ENCODE results near the gene CAND2.
"Not testable (repeated sequence)": the region's sequence is repeated elsewhere in the genome, so short reads cannot be mapped to it uniquely, and the experiment has no call there.

The CAND2 gene

GRCh38 chr3:12771236-12771635, 25.2 kb upstream of the CAND2 start:
- no peak for DNase-seq (ENCODE audit: low spot score)

GRCh38 chr3:12772462-12772861, 24.0 kb upstream of the CAND2 start:
- no peak for DNase-seq (ENCODE audit: low spot score)

- DNase-seq (ENCODE audit: low spot score) = no peak
Measured at GRCh38 chr3:12773030-12773709, 23.3 kb upstream of the CAND2 start.

DNA sequence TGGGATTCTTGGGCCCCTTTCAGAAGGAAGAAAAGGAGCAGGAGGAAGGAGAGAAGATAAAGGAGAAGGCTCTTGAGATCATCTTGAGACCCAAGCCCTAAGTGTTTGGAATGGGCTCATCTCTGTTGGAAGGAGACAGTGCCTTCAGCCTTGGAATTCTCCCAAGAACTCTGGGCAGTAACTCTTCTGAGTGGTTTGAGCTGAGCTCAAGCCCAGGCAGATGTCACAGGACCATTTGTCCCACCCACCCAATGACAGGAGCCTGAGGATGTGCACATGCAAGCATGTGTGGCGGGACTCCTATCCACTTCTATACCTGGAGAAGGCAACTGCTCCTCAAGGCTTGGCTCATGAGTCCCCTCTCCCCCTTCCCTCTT, 22.8 kb upstream of the CAND2 start:
- DNase-seq (ENCODE audit: low spot score) = no peak

- DNase-seq (ENCODE audit: low spot score) = no peak
Measured at GRCh38 chr3:12774619-12775018, 21.9 kb upstream of the CAND2 start.

- DNase-seq (ENCODE audit: low spot score) = no peak
Measured at GRCh38 chr3:12775226-12775625, 21.3 kb upstream of the CAND2 start.

GRCh38 chr3:12775970-12776369, 20.5 kb upstream of the CAND2 start:
- not testable (repeated sequence) for DNase-seq (ENCODE audit: low spot score)

GRCh38 chr3:12777171-12777570, 19.3 kb upstream of the CAND2 start:
- DNase-seq (ENCODE audit: low spot score) = no peak

GRCh38 chr3:12780751-12781150, 15.7 kb upstream of the CAND2 start:
- no peak for DNase-seq (ENCODE audit: low spot score)

GRCh38 chr3:12782172-12782815, 14.2 kb upstream of the CAND2 start:
- no peak for DNase-seq (ENCODE audit: low spot score)

DNA sequence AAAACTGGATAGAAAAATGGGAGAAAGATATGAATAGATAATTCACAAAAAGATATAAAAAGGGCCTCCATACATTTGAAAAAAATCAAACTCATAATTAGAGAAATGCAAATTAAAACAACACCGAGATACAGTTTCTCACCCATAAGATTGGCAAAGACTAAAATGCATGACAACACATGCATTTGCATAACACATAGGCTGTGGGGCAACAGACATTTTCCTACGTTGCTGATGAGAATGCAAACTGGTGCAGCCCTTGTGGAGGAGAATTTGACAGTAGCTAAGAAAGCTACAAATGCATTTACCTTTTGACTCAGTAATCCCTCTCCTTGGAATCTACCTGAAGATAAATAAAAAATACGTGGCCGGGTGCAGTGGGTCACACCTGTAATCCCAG, 11.4 kb upstream of the CAND2 start:
- DNase-seq (ENCODE audit: low spot score) = no peak

DNA sequence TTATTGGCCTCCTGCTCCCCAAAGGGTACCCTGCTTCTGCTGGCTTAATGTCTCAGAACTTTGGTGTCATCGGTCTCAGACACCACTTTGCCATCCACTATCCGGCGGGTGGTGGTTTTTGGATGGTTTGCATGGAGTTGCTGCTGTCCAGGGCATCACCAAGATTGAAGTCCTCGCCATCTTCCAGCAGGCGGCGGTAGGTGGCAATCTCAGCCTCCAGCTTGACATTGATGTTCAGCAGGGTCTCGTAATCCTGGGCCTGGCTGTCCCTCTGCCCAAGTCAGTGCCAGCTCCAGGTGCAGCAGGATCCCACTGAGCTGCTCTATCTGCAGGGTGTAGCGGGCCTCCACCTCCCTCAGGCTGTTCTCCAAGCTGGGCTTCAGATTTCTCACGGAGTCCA, 9.1 kb upstream of the CAND2 start:
- DNase-seq (ENCODE audit: low spot score) = peak; percentile 66

GRCh38 chr3:12787967-12788690, 8.4 kb upstream of the CAND2 start:
- DNase-seq (ENCODE audit: low spot score) = not testable (repeated sequence)

GRCh38 chr3:12791430-12791829, 5.0 kb upstream of the CAND2 start:
- no peak for DNase-seq (ENCODE audit: low spot score)

DNA sequence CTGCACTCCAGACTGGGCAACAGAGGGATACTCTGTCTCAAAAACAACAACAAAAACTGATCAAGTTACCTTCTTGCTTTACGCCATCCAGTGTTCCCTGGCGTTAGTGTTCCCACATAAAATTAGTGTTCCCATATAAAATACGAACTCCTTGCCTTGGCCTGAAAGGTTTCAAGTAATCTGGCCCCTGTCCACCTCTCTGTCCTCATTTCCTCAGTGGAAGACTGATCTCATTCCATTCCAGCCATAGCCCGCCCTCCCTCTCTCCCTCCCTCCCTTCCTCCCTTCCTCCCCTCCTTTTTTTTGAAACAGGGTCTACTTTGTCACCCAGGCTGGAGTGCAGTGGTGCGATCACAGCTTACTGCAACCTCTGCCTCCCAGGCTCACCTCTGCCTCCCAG, 2.8 kb upstream of the CAND2 start:
- no peak for DNase-seq (ENCODE audit: low spot score)

DNA sequence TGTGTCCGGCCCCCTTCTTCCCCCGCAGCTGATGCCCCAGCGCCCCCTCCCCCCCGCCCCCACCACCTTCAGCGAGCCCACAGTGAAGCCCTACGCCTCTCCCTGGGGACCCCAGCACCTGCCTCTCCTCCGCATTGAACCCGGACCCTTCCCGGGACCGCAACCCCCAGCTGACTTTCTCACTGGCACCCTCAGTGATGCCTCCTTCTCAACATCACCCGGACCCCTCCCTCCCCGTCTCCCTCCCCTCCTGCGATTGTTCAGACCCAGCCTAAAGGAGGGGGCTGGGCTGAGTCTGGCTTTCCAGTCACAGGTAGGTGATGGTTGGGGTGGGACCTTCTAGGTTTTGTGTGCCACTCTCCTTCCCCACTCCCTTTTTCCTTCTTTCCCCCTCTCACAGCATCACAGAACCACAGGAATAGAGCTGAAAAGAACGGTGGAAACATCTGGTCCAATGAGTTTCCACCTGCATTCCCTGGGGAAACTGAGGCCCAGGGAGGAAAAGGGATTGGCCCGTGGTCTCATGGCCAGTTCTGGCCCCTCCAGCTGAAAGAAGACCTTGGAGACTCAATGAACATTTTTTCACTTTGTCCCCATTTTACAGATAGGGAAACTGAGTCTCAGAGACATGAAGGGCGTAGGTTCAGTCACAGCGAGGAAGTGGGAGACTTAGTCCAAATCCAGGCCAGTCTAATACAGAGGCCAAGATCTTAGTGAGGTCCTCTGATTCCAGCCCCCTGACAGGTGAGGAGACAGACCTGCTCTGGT, 828 bp downstream of the CAND2 start:
- DNase-seq (ENCODE audit: low spot score) = no peak

DNA sequence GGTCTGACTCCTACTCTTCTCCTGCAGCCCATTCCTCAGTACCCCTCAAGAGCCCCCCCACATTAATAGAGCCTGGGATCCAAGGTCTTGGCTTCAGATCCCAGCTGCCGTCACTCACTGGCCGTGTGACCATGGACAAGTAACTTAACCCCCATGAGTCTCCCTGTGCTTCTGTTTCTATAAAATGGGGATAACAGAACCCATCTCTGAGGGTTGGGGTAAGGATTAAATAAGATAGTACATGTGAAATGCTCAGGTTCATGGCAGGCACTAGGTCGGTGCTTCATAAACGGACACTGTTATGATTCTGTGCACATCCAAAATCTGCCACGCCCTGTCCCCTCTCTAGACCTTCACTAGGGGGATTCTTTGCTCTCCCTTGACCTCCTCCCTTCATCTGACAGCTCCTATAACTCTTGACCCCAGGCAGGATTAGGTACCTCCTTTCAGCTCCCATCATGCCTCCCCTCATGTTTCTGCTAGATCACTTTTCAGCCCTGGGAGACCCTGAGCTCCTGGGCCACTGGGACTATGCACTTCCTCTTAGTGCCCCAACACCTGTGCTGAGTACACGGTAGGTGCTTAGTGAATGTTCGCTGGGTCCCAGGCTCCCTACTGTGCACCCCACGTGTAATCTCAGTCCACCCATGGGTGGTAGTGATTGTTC, 1.5 kb downstream of the CAND2 start:
- DNase-seq (ENCODE audit: low spot score) = no peak

DNA sequence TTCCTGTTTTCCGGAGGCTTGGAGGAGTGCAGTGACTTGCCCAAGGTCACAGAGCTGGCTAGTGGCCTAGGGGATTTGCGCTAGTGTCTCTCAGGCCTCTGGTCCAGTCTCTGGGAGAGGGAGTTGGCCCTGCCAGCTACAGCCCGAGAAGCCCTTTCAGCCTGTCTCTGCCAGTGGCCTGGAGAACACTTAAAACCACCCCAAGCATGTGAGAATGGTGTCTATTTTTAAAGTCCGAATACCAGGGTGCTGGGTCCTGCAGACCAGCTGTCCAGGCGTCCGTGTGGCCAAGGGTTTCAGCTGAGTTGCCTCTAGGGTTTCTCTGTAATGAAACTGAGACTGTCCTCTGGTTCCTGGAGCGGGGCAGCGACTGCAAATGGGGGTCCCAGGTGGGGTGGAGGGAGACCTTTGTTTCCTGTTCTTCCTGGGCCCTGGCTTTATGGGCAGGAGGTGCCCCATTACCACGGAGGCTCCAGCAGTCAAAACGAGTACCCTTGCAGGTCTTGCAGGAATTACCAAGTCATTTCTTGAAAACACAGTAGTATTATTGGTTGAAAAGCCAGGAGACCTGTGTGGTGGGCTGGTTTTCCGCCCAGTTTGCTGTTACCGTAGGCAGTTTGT, 2.2 kb downstream of the CAND2 start:
- DNase-seq (ENCODE audit: low spot score) = no peak

- no peak for DNase-seq (ENCODE audit: low spot score)
Measured at GRCh38 chr3:12799525-12800440, 3.3 kb downstream of the CAND2 start.

GRCh38 chr3:12803371-12803770, 6.9 kb downstream of the CAND2 start:
- no peak for DNase-seq (ENCODE audit: low spot score)

DNA sequence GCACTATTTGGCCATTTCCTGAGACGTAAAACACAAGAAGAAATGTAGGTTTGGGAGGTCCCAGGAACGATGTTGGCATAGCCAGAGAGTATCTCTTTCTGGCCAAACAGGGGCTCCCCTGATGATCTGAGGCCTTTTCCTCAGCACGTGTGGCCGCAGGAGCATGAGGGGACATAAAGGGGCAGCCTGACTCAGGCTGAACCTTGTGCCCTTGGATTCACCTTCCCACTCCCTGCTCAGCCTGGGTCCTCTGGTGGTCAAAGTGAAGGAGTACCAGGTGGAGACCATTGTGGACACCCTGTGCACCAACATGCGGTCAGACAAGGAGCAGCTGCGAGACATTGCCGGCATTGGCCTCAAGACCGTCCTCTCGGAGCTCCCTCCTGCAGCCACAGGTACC, 10.6 kb downstream of the CAND2 start:
- no peak for DNase-seq (ENCODE audit: low spot score)

Data from Ammon's horn (tissue), 1 donor.